Calu3 (cell line): ENCODE results near the gene CST8. TPM values are rescaled to one million over a fixed set of nuclear protein-coding genes. Genes with fewer than 3 reads are reported as not detected.

Experiments used
- BruUV-seq: library from RNA; stranded (reverse); fragments of 400-500 nt; replicated peaks from 2 replicates; lab custom pipeline; 2021; lab: Mats Ljungman, UMichigan
- CTCF ChIA-PET: fragments of 300-600 bp; sonication (Branson Sonifier 250); formaldehyde crosslinking; loops from one replicate; lab custom pipeline; 2022; ENCODE audit warnings: antibody characterized with exemption; lab: Charles Lee
- DNase-seq: peaks from one replicate; pipeline ENCODE4 v3.0.0; 2022
- H3K27ac Mint-ChIP-seq: one replicate; pipeline ENCODE4 v1.8.0; 2022; ENCODE audit warnings: mixed read lengths; ENCODE audit not compliant: unreplicated experiment
- H3K27me3 Mint-ChIP-seq: one replicate; pipeline ENCODE4 v1.8.0; 2022; ENCODE audit warnings: mixed read lengths; ENCODE audit not compliant: unreplicated experiment
- H3K36me3 Mint-ChIP-seq: one replicate; pipeline ENCODE4 v1.8.0; 2022; ENCODE audit warnings: mild to moderate bottlenecking, moderate library complexity, mixed read lengths; ENCODE audit not compliant: insufficient read depth, unreplicated experiment
- H3K4me1 Mint-ChIP-seq: one replicate; pipeline ENCODE4 v1.8.0; 2022; ENCODE audit warnings: mild to moderate bottlenecking, low read depth, mixed read lengths; ENCODE audit not compliant: unreplicated experiment
- H3K4me3 Mint-ChIP-seq: one replicate; pipeline ENCODE4 v1.8.0; 2022; ENCODE audit warnings: mild to moderate bottlenecking, low read depth, moderate library complexity, mixed read lengths; ENCODE audit not compliant: unreplicated experiment
- H3K9me3 Mint-ChIP-seq: one replicate; pipeline ENCODE4 v1.8.0; 2022; ENCODE audit warnings: low read depth, mixed read lengths; ENCODE audit not compliant: unreplicated experiment
- CTCF ChIP-seq: fragments of 200-600 bp; IDR thresholded peaks from one replicate; pipeline ENCODE4 v1.8.0; 2022; ENCODE audit warnings: antibody characterized with exemption; ENCODE audit not compliant: unreplicated experiment
- intact Hi-C: fragments of 100-400 bp; cut with micrococcal nuclease; formaldehyde crosslinking; loops from one replicate; pipeline ENCODE4 v1.10.0; 2022; ENCODE audit not compliant: unreplicated experiment
- total RNA-seq: library from RNA; stranded (reverse); gene quantifications from 2 replicates; pipeline ENCODE4 v1.2.3, GENCODE V29; 2022

Gene CST8
- total RNA-seq, 1 experiment from 2014 or later, result not detected

- H3K4me1 Mint-ChIP-seq, result no peaks in the 10 kb centered on the region
- H3K36me3 Mint-ChIP-seq, result no peaks in the 10 kb centered on the region
- no peaks in the 10 kb centered on the region for H3K9me3 Mint-ChIP-seq
- H3K27ac Mint-ChIP-seq, result no peak overlapping the region
- no peak for TF ChIP-seq CTCF
- BruUV-seq, result no TSS peak
- no peak overlapping the region for H3K4me3 Mint-ChIP-seq
- intact Hi-C loops, result no loop called here
- CTCF ChIA-PET, result no interaction called here
- peaks cover 11% of the 10 kb centered on the region for H3K27me3 Mint-ChIP-seq
- no peak for DNase-seq
Measured at GRCh38 chr20:23493172-23493772, 2.4 kb downstream of the CST8 start.

DNA sequence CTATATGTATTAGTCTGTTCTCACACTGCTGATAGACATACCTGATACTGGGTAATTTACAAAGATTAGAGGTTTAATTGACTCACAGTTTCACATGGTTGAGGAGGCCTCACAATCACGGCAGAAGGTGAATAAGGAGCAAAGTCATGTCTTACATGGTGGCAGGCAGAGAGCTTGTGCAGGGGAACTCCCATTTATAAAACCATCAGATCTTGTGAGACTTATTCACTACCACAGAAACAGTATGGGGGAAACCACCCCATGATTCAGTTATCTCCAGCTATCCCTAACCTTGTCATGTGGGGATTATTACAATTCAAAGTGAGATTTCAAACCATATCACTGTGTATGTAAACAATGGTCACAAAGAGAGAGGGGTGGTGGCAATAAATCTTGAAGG lies 6.6 kb downstream of the CST8 start:
- no peak for DNase-seq
- CTCF ChIA-PET, result no interaction called here
- no peak for TF ChIP-seq CTCF
- H3K27me3 Mint-ChIP-seq, result peaks cover 30% of the 10 kb centered on the region
- no peaks in the 10 kb centered on the region for H3K4me1 Mint-ChIP-seq
- BruUV-seq, result no TSS peak
- H3K9me3 Mint-ChIP-seq, result no peaks in the 10 kb centered on the region
- no peak overlapping the region for H3K4me3 Mint-ChIP-seq
- H3K36me3 Mint-ChIP-seq, result no peaks in the 10 kb centered on the region
- intact Hi-C loops, result no loop called here
- no peak overlapping the region for H3K27ac Mint-ChIP-seq

DNA sequence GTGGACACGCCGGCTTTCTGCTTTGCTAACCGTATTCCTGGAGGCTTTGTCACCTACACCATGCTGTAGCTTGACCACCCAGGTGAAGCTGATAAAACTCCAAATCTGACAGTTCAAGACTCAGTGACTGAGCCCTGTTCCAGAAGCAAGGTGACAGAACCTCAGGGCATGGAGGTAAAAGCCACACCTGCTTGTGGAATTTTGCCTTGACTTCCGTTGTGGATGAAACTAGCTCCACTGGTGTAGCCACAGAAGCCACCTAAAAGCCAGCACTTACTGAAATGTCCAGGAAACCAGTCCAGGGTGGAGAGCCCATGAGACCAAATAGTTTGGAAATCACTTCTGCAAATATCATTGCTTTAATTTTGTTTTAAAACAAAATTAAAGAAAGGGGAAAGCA lies 11.0 kb downstream of the CST8 start:
- intact Hi-C loops, result no loop called here
- Mint-ChIP-seq H3K27me3 (peaks cover 30% of the 10 kb centered on the region), H3K9me3 (no peaks in the 10 kb centered on the region), H3K4me1 (no peaks in the 10 kb centered on the region), H3K4me3 (no peak overlapping the region), H3K36me3 (no peaks in the 10 kb centered on the region), H3K27ac (no peak overlapping the region)
- no peak for TF ChIP-seq CTCF
- DNase-seq, result no peak
- no TSS peak for BruUV-seq
- CTCF ChIA-PET, result no interaction called here

- Mint-ChIP-seq H3K9me3 (no peaks in the 10 kb centered on the region), H3K4me3 (no peak overlapping the region), H3K4me1 (no peaks in the 10 kb centered on the region), H3K27me3 (peaks cover 15% of the 10 kb centered on the region), H3K36me3 (no peaks in the 10 kb centered on the region), H3K27ac (no peak overlapping the region)
- BruUV-seq, result no TSS peak
- DNase-seq, result no peak
- intact Hi-C loops, result no loop called here
- CTCF ChIA-PET, result no interaction called here
- no peak for TF ChIP-seq CTCF
Measured at GRCh38 chr20:23503649-23504048, 12.7 kb downstream of the CST8 start.
